Sigmoid colon (tissue), 7 donors: ENCODE results near the gene DZIP3. TPM values are rescaled to one million over a fixed set of nuclear protein-coding genes. Genes with fewer than 3 reads are reported as not detected.
"Not testable (repeated sequence)": the region's sequence is repeated elsewhere in the genome, so short reads cannot be mapped to it uniquely, and the experiment has no call there.

ENCODE experiments used
- DNase-seq: peaks from one replicate; pipeline ENCODE4 v3.0.0-alpha.2; 2019
- H3K27ac ChIP-seq, 4 donors: fragments of 200-600 bp; sonication (generic); one replicate each; pipeline ENCODE4 v1.5.1; 2016 to 2019; ENCODE audit warnings: mild to moderate bottlenecking in 1 of 4
- H3K27me3 ChIP-seq, 3 donors: fragments of 200-600 bp; sonication (generic); one replicate each; pipeline ENCODE4 v1.5.1; 2019; ENCODE audit warnings: mild to moderate bottlenecking in 1 of 3
- H3K36me3 ChIP-seq, 4 donors: fragments of 200-600 bp; sonication (generic); one replicate each; pipeline ENCODE4 v1.5.1; 2016 to 2019
- H3K4me1 ChIP-seq, 4 donors: fragments of 200-600 bp; sonication (generic); one replicate each; pipeline ENCODE4 v1.5.1; 2017 to 2019
- H3K4me3 ChIP-seq, 4 donors: fragments of 200-600 bp; sonication (generic); one replicate each; pipeline ENCODE4 v1.5.1; 2017 to 2019; ENCODE audit warnings: mild to moderate bottlenecking in 2 of 4, moderate library complexity in 1 of 4
- H3K9me3 ChIP-seq, 4 donors: fragments of 200-600 bp in 3 of 4; sonication (generic) in 3 of 4; one replicate each; pipeline versions ENCODE4 v1.5.1 to v1.6.1; 2013 to 2019
- CTCF ChIP-seq, 4 experiments: fragments of 450-650 bp in 3 of 4; fragments of 200-600 bp in 1 of 4; IDR thresholded peaks; one replicate each; pipeline ENCODE4 v1.5.1; 2016 to 2019; ENCODE audit warnings: antibody characterized with exemption in 4 of 4, mild to moderate bottlenecking in 3 of 4, moderate library complexity in 2 of 4
- EP300 ChIP-seq, 4 donors: sonication (generic); formaldehyde crosslinking; IDR thresholded peaks; one replicate each; pipeline ENCODE4 v1.6.1; 2017; ENCODE audit warnings: antibody characterized with exemption in 4 of 4
- POLR2A ChIP-seq, 2 donors: fragments of 450-650 bp; IDR thresholded peaks; one replicate each; pipeline ENCODE4 v1.6.1; 2016; ENCODE audit warnings: antibody characterized with exemption in 2 of 2, mild to moderate bottlenecking in 2 of 2, moderate library complexity in 2 of 2
- POLR2AphosphoS5 ChIP-seq, 4 donors: sonication (generic); formaldehyde crosslinking; IDR thresholded peaks; one replicate each; pipeline ENCODE4 v1.6.1; 2017; ENCODE audit warnings: antibody characterized with exemption in 4 of 4
- WGBS, 2 donors: extraction: QIAGEN DNeasy Blood & Tissue Kit; methylation state at CpG; one replicate each; pipeline ENCODE4 v1.1.7; 2013; 5-methylcytosine and 5-hydroxymethylcytosine counted together
- intact Hi-C: fragments of 100-400 bp; cut with DNase I; formaldehyde crosslinking; loops from one replicate; pipeline ENCODE4 v1.15.1; 2023
- polyA plus RNA-seq, 3 donors: library from polyadenylated mRNA; stranded (reverse); fragments of 200-250 nt; gene quantifications; one replicate each; pipeline ENCODE4 v1.2.3, GENCODE V29; 2013
- total RNA-seq, 4 donors: library from RNA; depleted of rRNA; stranded (reverse); fragments of >200 nt; gene quantifications; one replicate each; pipeline ENCODE4 v1.1.0, GENCODE V29; 2016
- donor health status: healthy with polysubstance abuse.
- donor health status: Bipolar disorder and iron deficiency.
- donor health status: healthy.

DZIP3 gene
- total and polyA plus RNA-seq, 7 donors, result 1.2 to 12.0 (median 8.8) TPM

- Histone ChIP-seq H3K4me1 (no peaks in the 10 kb centered on the region), H3K4me3 (no peak overlapping the region), H3K36me3 (peaks cover 0 to 28% (median 0%) of the 10 kb centered on the region in 4 donors), H3K27ac (no peak overlapping the region), H3K27me3 (no peaks in the 10 kb centered on the region), H3K9me3 (no peaks in the 10 kb centered on the region)
- intact Hi-C loops, result no loop called here
- no peak for DNase-seq
- WGBS, 2 donors, result 96 to 100% methylated on average over 1 of the region's 1 CpG
- TF ChIP-seq CTCF (IDR thresholded peaks at IDR 0.05), result no peak
- TF ChIP-seq EP300 (IDR thresholded peaks at IDR 0.05), result no peak
- no peak for TF ChIP-seq POLR2AphosphoS5 (IDR thresholded peaks at IDR 0.05)
- no peak for TF ChIP-seq POLR2A (IDR thresholded peaks at IDR 0.05)
Observed at GRCh38 chr3:108610651-108611050, 21.1 kb downstream of the DZIP3 start.

GRCh38 chr3:108616090-108616489, 26.6 kb downstream of the DZIP3 start:
- H3K9me3 ChIP-seq, H3K4me3 ChIP-seq, H3K27me3 ChIP-seq, DNase-seq, intact Hi-C loops, H3K4me1 ChIP-seq, H3K27ac ChIP-seq: not testable (repeated sequence)
- WGBS, 2 donors, result 97 to 99% methylated on average over 8 of the region's 8 CpGs
- peaks cover 0 to 19% (median 0%) of the 10 kb centered on the region in 4 donors for H3K36me3 ChIP-seq

- no peak for TF ChIP-seq POLR2A (IDR thresholded peaks at IDR 0.05)
- TF ChIP-seq POLR2AphosphoS5 (IDR thresholded peaks at IDR 0.05), result no peak
- TF ChIP-seq EP300 (IDR thresholded peaks at IDR 0.05), result no peak
- TF ChIP-seq CTCF (IDR thresholded peaks at IDR 0.05), result no peak
- H3K27ac ChIP-seq, result no peak overlapping the region
- H3K4me1 ChIP-seq, result no peaks in the 10 kb centered on the region
- no peak for DNase-seq
- H3K36me3 ChIP-seq, result peaks cover 0 to 18% (median 0%) of the 10 kb centered on the region in 4 donors
- H3K27me3 ChIP-seq, result no peaks in the 10 kb centered on the region
- no peaks in the 10 kb centered on the region for H3K9me3 ChIP-seq
- 28 to 85% methylated on average over 1 of the region's 1 CpG for WGBS, 2 donors
- H3K4me3 ChIP-seq, result no peak overlapping the region
- intact Hi-C loops, result no loop called here
Observed at GRCh38 chr3:108620250-108620649, 30.7 kb downstream of the DZIP3 start.

GRCh38 chr3:108623504-108623903, 34.0 kb downstream of the DZIP3 start:
- H3K4me3 ChIP-seq, result no peak overlapping the region
- H3K27me3 ChIP-seq, result no peaks in the 10 kb centered on the region
- H3K27ac ChIP-seq, result no peak overlapping the region
- H3K36me3 ChIP-seq, result peaks cover 0 to 37% (median 0%) of the 10 kb centered on the region in 4 donors
- H3K9me3 ChIP-seq, result no peaks in the 10 kb centered on the region
- 88 to 90% methylated on average over 3 of the region's 3 CpGs for WGBS, 2 donors
- H3K4me1 ChIP-seq, result no peaks in the 10 kb centered on the region
- intact Hi-C loops, result no loop called here
- TF ChIP-seq POLR2A (IDR thresholded peaks at IDR 0.05) (no peak), EP300 (IDR thresholded peaks at IDR 0.05) (no peak), CTCF (IDR thresholded peaks at IDR 0.05) (no peak), POLR2AphosphoS5 (IDR thresholded peaks at IDR 0.05) (no peak)
- DNase-seq, result no peak

GRCh38 chr3:108629974-108630373, 40.5 kb downstream of the DZIP3 start:
- intact Hi-C loops, result no loop called here
- 35 to 71% methylated on average over 1 of the region's 1 CpG for WGBS, 2 donors
- TF ChIP-seq CTCF (IDR thresholded peaks at IDR 0.05), result no peak
- no peak for TF ChIP-seq EP300 (IDR thresholded peaks at IDR 0.05)
- TF ChIP-seq POLR2A (IDR thresholded peaks at IDR 0.05), result no peak
- no peak for TF ChIP-seq POLR2AphosphoS5 (IDR thresholded peaks at IDR 0.05)

More at GRCh38 chr3:108629974-108630373, 40.5 kb downstream of the DZIP3 start:
- Histone ChIP-seq H3K4me1 (no peaks in the 10 kb centered on the region), H3K9me3 (no peaks in the 10 kb centered on the region), H3K27me3 (no peaks in the 10 kb centered on the region), H3K27ac (no peak overlapping the region), H3K4me3 (no peak overlapping the region), H3K36me3 (peaks cover 0 to 54% (median 0%) of the 10 kb centered on the region in 4 donors)
- DNase-seq, result no peak
